ENCODE measurements around the gene USP37.
"Not testable (repeated sequence)": the region's sequence is repeated elsewhere in the genome, so short reads cannot be mapped to it uniquely, and the experiment has no call there.

USP37 gene

DNA sequence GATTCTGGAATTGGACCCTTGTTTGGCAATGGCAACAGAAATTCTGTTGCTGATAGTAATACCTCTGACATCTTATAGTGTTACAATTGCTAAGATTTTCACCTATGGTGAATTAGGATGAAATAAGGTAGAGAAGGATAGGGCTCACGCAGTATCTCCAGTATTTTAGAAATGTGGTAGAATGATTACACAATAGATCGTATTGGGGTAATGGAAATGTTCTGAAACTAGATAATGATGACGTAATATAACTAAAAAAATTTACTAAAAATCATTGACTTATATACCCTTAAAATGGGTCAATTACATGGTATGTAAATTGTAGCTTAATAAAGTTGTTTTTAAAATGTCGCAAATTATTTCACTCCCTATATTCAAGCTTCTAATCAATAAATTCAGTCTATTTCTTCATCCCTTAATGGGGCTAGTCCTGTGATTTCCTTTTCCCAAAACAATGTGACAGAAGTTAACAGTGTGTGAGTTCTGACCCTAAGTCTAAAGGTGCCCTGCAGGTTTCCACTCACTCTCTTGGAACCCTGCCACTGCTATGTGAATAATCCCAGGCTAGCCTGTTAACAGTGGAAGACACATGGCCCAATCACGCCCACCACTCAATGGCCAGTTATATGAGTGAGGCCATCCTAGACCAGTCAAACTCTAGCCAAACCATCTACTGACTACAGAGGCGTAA, 31.2 kb downstream of the USP37 start:
- TF ChIP-seq, protein P1, sequence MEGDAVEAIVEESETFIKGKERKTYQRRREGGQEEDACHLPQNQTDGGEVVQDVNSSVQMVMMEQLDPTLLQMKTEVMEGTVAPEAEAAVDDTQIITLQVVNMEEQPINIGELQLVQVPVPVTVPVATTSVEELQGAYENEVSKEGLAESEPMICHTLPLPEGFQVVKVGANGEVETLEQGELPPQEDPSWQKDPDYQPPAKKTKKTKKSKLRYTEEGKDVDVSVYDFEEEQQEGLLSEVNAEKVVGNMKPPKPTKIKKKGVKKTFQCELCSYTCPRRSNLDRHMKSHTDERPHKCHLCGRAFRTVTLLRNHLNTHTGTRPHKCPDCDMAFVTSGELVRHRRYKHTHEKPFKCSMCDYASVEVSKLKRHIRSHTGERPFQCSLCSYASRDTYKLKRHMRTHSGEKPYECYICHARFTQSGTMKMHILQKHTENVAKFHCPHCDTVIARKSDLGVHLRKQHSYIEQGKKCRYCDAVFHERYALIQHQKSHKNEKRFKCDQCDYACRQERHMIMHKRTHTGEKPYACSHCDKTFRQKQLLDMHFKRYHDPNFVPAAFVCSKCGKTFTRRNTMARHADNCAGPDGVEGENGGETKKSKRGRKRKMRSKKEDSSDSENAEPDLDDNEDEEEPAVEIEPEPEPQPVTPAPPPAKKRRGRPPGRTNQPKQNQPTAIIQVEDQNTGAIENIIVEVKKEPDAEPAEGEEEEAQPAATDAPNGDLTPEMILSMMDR (IDR thresholded peaks at IDR 0.05; ENCODE audit: low read depth, low read length), result no peak
- DNase-seq (ENCODE audit: low read depth, low spot score), result no peak
- no peak overlapping the region for H3K4me3 ChIP-seq (ENCODE audit: low read depth, low read length)
- in situ Hi-C loops (cut with HindIII; ENCODE audit: low sequenced_read_pairs), result no loop called here

DNA sequence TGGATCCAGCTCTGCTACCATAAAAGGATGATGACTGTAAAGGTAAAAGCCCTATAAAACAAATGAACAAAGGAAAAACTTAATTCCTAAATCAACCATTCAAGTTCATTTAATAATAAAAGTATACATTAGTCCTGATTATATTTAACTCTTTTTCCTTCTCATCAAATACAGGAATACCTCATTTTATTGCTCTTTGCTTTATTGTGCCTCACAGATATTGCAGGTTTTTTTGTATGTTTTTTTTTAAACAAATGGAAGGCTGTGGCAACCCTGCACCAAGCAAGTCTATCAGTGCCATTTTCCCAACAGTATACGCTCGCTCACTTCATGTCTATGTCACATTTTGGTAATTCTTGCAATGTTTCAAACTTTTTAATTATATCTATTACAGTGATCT, 38.2 kb downstream of the USP37 start:
- in situ Hi-C loops (cut with HindIII; ENCODE audit: low sequenced_read_pairs), result no loop called here
- no peak for DNase-seq (ENCODE audit: low read depth, low spot score)
- H3K4me3 ChIP-seq (ENCODE audit: low read depth, low read length), result no peak overlapping the region
- TF ChIP-seq, protein P1 (IDR thresholded peaks at IDR 0.05; ENCODE audit: low read depth, low read length), result no peak

DNA sequence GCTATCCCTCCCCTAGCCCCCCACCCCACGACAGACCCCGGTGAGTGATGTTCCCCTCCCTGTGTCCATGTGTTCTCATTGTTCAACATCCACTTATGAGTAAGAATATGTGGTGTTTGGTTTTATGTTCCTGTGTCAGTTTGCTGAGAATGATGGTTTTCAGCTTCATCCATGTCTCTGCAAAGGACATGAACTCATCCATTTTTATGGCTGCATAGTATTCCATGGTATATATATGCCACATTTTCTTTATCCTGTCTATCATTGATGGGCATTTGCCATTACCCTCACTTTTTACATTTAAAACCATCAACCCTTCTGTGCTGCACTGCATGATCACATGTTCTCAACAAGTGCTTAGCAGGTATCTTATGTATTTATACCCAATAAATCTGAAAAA, 39.7 kb downstream of the USP37 start:
- H3K4me3 ChIP-seq (ENCODE audit: low read depth, low read length); DNase-seq (ENCODE audit: low read depth, low spot score); in situ Hi-C loops (cut with HindIII; ENCODE audit: low sequenced_read_pairs): not testable (repeated sequence)

DNA sequence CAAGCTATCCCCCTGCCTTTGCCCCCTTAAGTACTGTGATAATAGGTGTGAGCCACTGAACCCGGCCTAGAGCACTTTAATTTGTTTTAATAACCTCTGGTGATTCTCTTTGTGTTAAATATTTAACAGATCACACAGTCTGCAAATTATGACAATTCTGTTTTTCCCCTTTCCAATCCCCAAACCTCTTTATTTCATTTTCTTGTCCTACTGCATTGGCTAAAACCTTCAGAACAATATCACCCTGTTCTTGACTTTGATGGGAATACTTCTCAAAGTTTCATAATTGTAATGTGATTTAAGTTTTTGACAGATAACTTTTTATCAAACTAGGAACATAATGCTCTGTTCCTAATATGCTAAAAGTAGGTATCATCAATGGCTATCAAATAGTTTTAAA, 44.5 kb downstream of the USP37 start:
- in situ Hi-C loops (cut with HindIII; ENCODE audit: low sequenced_read_pairs), result no loop called here

GRCh38 chr2:218518876-218519275, 49.3 kb downstream of the USP37 start:
- no peak for DNase-seq (ENCODE audit: low read depth, low spot score)
- H3K4me3 ChIP-seq (ENCODE audit: low read depth, low read length), result no peak overlapping the region
- in situ Hi-C loops (cut with HindIII; ENCODE audit: low sequenced_read_pairs), result no loop called here
- TF ChIP-seq, protein P1 (IDR thresholded peaks at IDR 0.05; ENCODE audit: low read depth, low read length), result no peak

More for the DNA sequence above, 44.5 kb downstream of the USP37 start:
- no peak overlapping the region for H3K4me3 ChIP-seq (ENCODE audit: low read depth, low read length)
- no peak for DNase-seq (ENCODE audit: low read depth, low spot score)
- TF ChIP-seq, protein P1 (IDR thresholded peaks at IDR 0.05; ENCODE audit: low read depth, low read length), result no peak

GRCh38 chr2:218517434-218518206, 50.5 kb downstream of the USP37 start:
- no peak overlapping the region for H3K4me3 ChIP-seq (ENCODE audit: low read depth, low read length)
- in situ Hi-C loops (cut with HindIII; ENCODE audit: low sequenced_read_pairs), result no loop called here
- TF ChIP-seq, protein P1 (IDR thresholded peaks at IDR 0.05; ENCODE audit: low read depth, low read length), result no peak
- no peak for DNase-seq (ENCODE audit: low read depth, low spot score)

DNA sequence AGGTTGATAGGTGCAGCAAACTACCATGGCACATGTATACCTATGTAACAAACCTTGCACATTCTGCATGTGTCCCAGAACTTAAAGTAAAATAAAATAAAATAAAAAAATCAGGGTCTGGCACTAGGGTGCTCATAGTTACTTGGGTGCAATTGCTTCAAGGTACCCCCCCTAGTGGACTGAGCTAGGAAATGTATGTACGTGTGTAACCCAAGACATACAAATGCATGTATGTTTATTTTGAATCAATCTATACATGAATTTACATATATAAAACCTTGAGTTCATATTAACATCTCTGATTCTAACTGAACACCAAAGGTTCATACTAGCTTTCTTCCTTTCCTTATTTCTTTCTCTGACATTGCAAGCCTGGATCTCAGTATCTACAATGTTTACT, 51.5 kb downstream of the USP37 start:
- TF ChIP-seq, protein P1 (IDR thresholded peaks at IDR 0.05; ENCODE audit: low read depth, low read length), result peak; percentile 32
- in situ Hi-C loops (cut with HindIII; ENCODE audit: low sequenced_read_pairs), result no loop called here
- no peak for DNase-seq (ENCODE audit: low read depth, low spot score)
- H3K4me3 ChIP-seq (ENCODE audit: low read depth, low read length), result no peak overlapping the region
